HT-29 (cell line): Measurements from ENCODE around the gene SYNDIG1. TPM values are rescaled to one million over a fixed set of nuclear protein-coding genes. Genes with fewer than 3 reads are reported as not detected.

Source experiments
- DNase-seq: peaks from one replicate; pipeline ENCODE4 v3.0.0-alpha.2; 2015; ENCODE audit warnings: low spot score
- total RNA-seq: library from RNA; depleted of rRNA; stranded (reverse); fragments of >200 nt; shearing (Covaris generic); gene quantifications from 2 replicates; pipeline ENCODE4 v1.2.3, GENCODE V29; 2014

SYNDIG1 gene
- total RNA-seq, 1 experiment from 2014 or later = not detected

- no peak for DNase-seq
Observed at GRCh38 chr20:24690408-24690807, 221.0 kb downstream of the SYNDIG1 start.

- DNase-seq = no peak
Observed at GRCh38 chr20:24691901-24692351, 222.5 kb downstream of the SYNDIG1 start.

- no peak for DNase-seq
Observed at GRCh38 chr20:24692446-24693200, 223.2 kb downstream of the SYNDIG1 start.

GRCh38 chr20:24693466-24694156 lies 224.2 kb downstream of the SYNDIG1 start:
- DNase-seq = no peak

- DNase-seq = no peak
Observed at GRCh38 chr20:24694157-24694726, 224.8 kb downstream of the SYNDIG1 start.

GRCh38 chr20:24694727-24695528 lies 225.5 kb downstream of the SYNDIG1 start:
- DNase-seq = no peak

GRCh38 chr20:24695529-24696225 lies 226.2 kb downstream of the SYNDIG1 start:
- DNase-seq = no peak

GRCh38 chr20:24696396-24696795 lies 227.0 kb downstream of the SYNDIG1 start:
- no peak for DNase-seq

- DNase-seq = no peak
Observed at GRCh38 chr20:24697411-24697810, 228.0 kb downstream of the SYNDIG1 start.

- DNase-seq = no peak
Observed at GRCh38 chr20:24698189-24698588, 228.8 kb downstream of the SYNDIG1 start.

- no peak for DNase-seq
Observed at GRCh38 chr20:24698706-24699206, 229.3 kb downstream of the SYNDIG1 start.

GRCh38 chr20:24699321-24700165 lies 230.1 kb downstream of the SYNDIG1 start:
- no peak for DNase-seq

GRCh38 chr20:24700166-24700860 lies 230.9 kb downstream of the SYNDIG1 start:
- DNase-seq = no peak

- DNase-seq = no peak
Observed at GRCh38 chr20:24701027-24701426, 231.6 kb downstream of the SYNDIG1 start.

GRCh38 chr20:24701668-24702067 lies 232.2 kb downstream of the SYNDIG1 start:
- DNase-seq = no peak

- no peak for DNase-seq
Observed at GRCh38 chr20:24702501-24703283, 233.3 kb downstream of the SYNDIG1 start.

GRCh38 chr20:24703284-24703610 lies 233.8 kb downstream of the SYNDIG1 start:
- no peak for DNase-seq

- no peak for DNase-seq
Observed at GRCh38 chr20:24704899-24705298, 235.5 kb downstream of the SYNDIG1 start.

GRCh38 chr20:24705486-24705885 lies 236.1 kb downstream of the SYNDIG1 start:
- no peak for DNase-seq
